Stimulated activated naive CD4-positive, alpha-beta T cell (primary cell): ENCODE data around the gene PADI2.

Experiments used
- DNase-seq, 6 experiments: peaks; one replicate each; lab custom pipeline; 2025; lab: John Stamatoyannopoulos, UW

Gene PADI2

DNA sequence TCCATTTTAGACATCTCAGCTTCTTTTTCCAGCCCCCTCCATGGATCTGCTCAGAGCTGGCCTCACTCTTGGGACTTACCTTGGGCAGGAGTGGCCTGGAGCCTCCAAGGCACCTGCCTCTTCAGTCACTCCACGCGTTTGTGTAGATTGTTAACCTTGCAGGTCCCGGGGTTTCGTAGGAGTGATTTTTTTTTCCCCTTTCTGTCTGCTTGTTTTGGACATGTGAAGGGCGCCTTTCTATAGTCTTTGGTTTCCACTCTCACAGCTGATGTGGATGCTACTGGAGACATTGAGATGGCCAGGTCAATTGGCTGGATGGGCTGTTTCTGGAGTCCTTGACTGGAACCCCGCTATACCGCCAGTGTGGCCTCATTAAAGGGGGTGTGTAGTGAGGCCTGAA lies 63.5 kb downstream of the PADI2 start:
- DNase-seq = no peak

DNA sequence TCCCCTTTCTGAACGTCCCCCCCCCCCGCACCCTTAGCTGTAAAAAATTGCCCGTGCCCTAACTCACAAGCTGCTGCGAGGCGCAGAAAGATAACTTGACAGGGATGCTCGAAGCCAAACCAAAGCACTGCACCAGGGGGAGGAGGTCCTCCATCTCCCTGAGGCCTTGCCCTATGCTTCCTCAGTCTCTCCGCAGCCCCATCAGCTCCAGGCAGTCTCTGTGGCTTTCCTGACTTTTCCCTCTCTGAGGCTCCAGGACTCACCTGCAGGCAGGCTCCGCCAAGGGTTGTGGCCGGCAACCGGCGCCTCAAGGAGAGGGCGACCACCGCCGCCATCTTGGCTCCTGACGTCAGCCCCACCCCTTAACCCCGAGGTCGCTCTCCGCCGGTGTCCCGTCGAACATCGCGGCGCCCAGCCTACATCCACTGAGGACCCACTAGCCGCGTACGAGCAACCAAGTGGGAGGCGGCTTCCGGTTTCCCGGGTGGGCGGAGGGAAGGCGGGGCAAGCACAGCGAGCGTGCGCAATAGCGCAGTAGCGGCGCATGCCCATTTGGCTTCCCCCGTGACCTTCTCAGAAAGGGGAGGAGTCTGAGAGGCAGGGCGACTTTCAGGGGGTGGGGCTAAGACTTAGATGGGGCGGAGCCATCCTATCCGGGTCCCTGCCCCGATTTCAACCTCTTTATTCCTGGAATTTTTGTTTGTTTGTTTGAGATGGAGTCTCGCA lies 65.4 kb downstream of the PADI2 start, which contains the start of gene SDHB:
Gene SDHB, minus strand, starts transcription at position 348 of the 726 bp plus-strand sequence. Its CDS starts 13 bp downstream, at position 335.
- DNase-seq = peak; percentile 97 to 99 (median 98)

DNA sequence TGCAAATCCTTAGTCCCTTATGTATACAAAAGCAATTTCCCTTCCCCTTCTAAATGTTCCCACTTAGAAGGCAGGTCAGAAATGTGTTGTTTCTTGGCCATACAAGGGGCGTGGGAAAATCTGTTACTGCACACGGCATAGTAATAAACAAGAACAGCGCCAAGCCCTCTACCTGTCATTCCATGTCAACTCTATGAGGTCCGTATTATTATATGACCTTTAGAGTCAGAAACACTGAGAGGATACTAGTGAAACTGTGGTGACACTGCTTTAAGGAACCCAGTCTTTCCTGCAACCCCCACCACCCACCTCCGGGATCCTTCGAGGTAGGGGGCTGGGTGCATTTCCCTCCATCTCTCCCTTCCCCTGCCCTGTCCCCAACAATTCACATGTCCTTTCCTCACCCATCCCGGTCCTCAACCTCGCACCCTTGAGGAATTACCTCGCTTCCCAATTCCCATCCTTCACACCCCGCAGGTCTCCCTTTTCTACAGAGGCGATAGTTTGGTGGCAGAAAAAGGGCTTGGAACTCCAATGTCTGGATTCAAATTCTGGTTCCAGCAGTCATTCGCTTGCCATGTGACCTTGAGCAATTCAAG lies 66.1 kb downstream of the PADI2 start:
- DNase-seq = no peak

DNA sequence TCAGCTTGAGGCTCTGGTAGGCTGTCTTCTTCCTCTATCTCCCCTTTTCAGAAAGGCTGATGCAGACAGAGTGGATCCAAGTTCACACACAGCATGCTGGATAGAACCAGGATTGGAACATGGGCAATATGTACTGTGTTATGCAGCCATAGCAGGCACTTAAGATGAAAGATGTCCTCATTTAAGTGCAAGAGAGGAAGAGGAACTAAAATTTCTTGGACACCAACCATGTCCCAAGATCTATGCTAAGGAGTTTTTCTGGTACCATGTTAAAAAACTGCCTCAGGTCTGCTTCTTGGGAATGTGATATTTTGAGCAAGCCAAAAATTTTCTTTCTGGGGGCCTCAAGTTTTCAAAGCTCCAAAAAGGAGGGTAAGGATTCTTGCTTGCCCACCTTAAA lies 66.6 kb downstream of the PADI2 start:
- DNase-seq = no peak

DNA sequence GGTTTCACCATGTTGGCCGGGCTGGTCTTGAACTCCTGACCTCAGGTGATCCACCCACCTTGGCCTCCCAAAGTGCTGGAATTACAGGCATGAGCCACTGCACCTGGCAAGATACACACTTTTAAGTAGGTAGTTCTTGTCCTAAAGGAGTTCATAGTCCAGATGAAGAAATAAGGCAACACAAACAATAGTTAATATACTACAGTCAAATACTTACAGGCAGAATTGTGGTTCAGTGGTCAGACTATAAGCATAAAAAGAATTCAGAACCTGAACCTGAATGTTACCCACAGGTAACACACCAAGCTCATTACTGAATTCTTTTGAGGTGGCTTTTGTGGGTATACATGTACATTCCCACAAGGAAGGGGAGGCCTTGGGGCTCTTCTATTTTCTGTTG lies 67.2 kb downstream of the PADI2 start:
- no peak for DNase-seq

DNA sequence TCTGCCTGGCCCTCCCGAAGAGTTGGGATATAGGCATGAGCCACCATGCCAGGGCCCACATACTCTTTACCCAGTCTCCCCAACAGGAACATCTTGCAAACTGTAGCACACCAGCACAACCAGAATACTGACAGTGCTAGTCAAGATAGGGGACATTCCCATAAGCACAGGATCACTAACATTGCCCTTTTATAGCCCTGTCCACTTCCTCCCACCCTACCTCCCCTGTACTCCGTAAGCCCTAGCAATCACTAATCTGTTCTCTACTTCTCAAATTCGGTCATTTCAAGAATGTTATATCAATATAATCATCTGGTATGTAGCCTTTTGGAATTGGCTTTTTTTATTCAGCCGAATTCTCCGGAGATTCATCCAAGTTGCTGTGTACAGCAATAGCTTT lies 71.3 kb downstream of the PADI2 start:
- DNase-seq = no peak

DNA sequence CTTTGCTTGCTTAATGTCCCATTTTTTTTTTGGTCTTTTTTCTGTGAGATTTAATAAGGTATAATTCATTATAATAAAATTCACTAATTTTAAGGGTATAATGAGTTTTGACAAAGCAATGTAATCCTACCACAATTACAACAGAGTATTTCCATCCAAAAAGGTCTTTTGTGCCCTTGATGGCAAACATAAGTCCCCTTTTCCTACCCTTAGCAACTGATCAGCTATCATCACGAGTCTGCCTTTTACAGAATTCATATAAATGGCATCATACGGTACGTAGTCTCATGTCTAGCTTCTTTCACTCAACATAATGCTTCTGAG lies 73.0 kb downstream of the PADI2 start:
- no peak for DNase-seq

DNA sequence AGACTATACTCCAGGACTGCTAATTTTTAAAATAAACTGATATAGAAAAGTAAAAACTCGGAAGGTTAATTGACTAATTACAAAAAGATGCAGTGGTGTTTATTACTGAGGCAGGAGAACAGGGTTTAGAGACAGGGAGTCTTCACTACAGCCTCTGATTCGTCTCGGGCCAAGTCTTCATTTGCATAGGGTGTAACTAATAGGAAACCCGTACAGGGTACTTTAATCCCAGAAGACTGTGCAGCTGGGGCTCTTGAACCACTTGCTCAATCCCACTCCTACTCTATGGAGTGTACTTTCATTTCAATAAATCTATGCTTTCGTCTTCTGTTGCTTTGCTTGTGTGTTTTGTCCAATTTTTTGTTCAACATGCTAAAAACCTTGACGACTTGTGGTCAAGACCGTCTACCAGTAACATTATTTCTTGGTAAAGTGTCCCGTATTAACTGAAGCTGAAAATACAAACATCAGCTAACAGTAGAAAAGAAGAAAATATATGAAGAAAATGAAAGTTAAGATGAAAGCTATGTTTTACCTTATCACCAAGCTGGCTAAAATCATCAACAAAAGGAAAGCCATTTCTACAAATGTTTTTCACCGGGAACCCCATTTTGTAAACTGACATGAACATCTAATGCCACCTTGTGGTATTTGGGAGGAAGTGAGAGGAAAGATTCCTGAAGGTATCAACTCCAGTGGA lies 73.5 kb downstream of the PADI2 start:
- peak in 2 of 6 experiments; percentile 20 to 32 for DNase-seq

DNA sequence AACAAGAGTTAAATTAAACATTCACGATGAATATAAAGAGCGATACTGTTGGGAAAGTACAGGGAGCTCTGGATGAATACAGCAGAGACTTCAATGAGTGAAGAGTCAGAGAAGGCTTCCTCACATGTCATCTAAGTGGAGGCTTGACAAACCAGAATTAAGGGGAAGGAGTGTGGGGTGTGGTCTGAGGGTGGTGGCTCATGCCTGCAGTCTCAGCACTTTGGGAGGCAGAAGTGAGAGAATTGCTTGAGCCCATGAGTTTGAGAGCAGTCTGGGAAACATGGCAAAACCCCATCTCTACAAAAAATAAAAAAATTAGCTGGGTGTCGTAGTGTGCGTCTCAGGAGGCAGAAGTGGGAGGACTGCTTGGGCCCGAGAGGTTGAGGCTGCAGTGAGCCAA lies 74.1 kb downstream of the PADI2 start:
- DNase-seq = no peak

DNA sequence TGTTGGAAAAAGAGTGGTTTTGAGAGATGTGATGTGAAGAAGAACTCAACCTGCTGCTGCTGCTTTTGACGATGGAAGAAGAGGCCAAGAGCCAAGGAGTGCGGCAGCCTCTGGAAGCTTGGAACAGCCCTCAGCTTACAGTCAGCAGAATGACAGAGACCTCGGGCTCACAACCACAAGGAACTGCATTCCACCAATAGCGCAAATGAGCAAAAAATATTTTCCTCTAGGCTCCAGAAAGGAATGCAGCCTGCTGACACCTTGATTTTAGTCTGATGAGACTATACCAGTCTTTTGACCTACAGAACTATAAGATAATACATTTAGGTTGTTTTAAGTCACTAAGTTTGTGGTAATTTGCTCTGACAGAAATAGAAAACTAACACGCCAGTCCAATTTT lies 75.6 kb downstream of the PADI2 start:
- DNase-seq = no peak

DNA sequence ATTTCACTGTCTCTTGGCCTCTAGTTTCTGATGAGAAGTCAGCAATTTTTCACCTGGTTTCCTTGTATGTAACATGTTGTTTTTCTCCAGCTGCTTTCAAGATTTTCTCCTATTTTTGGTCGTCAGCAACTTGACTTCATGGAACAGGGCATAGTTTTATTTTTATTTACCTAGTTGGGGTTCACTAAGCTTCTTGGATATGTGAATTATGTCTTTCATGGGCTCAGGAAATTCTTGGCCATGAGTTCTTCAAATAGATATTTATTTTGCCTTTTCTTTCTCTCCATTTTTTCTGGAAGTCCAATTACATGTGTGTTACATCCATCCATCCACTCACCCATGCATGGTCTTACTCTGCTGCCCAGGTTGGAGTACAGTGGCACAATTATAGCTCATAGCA lies 79.1 kb downstream of the PADI2 start:
- DNase-seq = no peak

DNA sequence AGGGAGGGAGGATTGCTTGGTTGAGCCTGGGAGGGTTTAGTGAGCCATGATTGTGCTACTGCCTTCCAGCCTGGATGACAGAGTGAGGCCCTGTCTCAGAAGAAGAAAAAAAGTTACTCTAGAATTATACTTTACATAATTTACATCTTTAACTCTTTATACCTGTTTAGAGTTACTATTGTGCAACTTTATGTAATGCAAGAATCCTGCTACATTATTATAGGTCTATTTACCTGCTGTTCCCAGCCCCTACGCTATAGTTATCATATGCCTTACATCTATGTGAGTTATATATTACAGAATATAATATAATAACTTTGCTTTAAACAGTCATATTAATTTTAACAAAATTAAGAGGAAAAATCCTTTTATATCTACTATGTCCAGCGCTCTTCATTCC lies 79.7 kb downstream of the PADI2 start:
- DNase-seq = no peak

DNA sequence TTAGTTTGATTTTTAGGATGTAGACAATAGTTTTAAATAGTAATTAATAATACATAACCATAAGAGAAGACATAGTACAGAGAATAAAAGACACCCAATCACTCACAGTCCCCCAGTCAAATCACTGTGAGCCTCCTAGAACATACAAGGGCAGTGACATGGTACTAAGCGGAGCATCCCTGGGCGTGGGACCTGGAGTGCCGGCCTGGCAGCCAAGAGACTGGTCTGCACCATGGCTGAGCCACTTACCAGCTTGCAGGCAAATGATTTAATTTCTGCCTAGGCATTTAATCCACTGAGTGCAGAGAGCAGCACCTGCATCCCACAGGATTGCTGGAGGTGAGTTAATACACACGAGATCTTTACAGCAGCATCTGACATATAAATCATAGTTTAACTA lies 85.8 kb downstream of the PADI2 start:
- no peak for DNase-seq

DNA sequence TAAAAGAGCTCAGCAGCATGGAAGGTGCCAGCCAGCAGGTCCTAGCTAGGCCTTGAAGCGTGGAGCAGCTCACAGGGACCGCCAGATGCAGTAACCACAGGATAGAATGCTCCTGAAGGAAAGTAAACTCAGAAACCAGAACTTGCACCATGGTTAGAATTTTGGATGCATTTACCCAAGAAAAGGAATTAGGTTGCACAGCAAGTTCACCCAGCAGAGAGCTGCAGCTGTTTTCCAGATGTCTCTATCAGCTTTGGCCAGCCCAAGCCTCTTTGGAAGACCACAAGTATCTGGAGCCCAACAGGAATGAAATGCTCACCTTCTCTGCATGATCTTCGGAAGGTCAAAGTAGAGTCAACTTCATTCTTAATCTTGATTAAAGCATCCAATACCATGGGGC lies 86.5 kb downstream of the PADI2 start:
- DNase-seq = no peak

DNA sequence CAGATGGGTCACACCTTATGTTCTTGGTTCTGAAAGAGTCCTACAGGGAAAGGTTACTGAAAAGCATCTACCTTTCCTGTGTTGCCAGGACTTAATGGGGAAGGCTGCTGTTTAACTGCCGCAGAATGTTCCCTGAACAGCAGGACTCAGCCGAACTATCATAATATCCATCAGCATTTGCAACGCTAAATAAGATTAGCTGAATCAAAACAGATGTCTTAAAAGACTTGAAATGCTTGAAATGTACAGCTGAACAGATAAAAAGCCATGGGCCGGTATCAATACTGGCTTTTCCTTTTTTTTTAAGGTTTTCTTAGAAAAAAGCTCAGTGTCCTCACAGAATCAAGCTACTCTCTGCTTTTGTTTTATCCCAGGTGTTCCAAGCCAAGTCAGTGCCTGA lies 87.8 kb downstream of the PADI2 start:
- no peak for DNase-seq

DNA sequence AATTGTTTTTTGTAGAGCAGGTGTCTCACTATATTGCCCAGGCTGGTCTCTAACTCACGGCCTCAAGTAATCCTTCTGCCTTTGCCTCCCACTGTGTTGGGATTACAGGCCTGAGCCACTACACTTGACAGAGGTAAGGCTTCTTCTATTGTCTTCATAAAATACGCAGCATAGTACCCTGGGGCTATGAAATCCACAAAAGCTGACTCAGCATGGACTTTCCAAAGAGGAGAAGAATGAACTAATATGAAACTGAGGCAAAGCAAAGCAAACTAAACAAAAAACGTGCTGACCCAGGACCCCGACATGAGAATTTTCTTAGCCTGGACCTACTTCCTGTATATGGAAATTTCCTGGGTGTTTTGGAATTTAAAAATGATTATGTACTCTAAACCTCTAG lies 89.0 kb downstream of the PADI2 start:
- DNase-seq = no peak

DNA sequence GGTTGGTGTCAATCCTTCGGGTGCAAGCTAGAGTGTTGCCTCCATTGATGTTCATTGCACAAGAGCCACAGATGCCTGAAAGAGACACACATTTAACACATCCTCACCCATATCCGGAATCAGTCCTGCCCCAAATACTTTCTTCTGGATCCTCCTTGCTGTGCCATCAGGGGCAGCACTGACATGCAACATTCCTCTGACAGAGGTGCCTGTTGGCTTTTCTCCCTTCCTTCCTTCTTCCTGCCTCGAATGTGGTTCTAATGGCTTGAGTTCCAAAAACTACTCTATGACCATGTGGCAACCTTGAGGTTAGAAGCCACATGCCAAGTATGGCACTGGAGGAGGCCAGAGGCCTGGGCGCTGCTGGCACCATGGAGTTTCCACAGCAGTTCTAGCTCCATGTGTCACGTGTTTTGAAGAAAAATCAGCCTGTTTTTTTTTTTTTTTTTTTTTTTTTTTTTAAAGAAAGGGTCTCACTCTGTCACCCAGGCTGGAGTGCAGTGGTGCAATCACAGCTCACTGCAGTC lies 90.5 kb downstream of the PADI2 start:
- DNase-seq = no peak

DNA sequence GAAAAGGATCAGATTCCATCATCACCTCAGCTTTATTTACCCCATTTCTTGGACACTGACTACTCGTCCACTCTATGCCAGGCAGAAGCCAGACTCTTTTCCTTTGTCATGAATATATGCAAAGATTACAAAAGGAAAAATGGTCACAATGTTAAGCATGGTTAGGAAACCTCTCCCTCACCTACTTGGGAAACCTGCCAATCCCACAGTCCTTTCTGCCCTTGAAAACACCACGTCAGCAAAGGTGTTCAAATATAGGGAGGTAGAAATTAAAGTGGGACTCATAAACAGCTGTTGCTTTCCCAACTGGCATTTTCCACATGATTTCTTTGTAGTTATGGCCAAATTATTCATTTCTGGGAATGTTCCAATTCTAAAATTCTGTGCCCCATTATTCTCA lies 91.4 kb downstream of the PADI2 start:
- DNase-seq = no peak

DNA sequence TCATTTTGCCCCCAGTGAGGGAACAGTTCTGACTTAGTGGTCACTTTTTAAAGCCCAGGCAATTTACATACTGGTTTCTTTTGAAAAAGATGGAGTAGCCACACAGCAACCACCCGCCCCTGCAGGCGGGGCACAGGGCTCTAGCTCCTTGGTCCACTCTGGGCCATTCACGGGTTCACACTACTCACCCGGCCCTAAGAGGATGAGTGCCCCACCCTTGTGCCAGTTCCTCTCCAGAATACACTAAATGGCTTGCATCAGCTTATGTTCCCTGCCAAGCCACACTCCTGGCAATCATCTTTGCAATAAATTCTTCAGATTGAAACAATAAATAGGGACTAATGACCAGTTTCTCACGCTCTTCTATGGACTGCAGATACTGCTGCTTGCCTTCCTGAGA lies 91.8 kb downstream of the PADI2 start:
- DNase-seq = no peak

DNA sequence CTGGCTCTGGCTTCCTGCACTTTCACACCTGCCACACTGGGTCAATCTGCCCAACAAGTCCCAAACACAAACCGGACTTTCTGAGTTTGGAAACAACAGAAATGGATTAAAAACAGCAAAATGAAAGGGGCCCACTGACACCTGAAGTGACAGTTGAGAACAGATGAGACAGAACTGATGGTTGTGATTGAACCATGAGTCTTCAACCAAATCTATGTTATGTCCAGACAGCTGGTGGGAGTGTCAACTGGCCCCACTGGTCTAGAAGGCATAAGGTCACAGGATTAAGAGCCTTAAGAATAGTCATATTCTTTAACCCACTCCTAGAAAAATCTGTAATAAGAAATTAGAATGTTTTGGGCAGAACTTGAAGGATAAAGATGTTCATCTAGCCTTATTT lies 94.5 kb downstream of the PADI2 start:
- no peak for DNase-seq

DNA sequence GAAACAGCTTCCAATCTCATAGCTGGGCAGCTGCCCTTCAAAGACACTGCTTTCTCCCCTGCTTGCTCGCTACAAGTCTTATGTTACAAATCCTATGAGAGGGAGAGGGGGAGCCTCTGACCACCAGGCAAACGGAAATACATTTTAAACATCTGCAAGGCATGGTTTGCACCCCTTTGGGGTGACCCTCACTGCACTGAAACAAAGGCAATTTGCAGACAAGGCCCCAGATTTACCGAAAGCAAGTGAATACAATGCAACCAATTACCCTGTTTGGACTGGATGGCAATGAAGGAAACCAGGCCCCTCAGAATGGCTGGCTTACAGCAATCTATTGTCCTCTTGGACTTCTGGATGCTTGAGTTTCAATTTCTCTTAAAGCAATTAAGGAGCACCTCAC lies 95.7 kb downstream of the PADI2 start:
- DNase-seq = no peak

DNA sequence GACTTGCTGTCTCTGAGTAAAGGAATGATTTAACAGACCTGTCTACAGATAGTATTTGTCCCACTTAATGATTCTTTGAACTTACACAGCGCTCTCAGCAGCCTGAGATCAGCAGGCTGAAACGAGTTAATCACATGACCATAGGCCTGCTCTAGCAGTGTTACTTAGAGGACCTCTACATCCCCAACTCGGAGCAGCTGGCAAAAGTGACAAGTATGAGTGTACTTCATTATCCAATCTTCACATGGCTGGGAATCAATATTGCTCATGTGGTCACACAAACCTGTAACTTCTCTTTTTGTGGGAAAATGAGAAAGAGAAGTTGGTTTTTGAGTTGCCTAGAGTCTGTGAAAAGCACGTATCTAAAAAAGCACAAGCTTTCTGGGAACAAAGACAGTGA lies 96.1 kb downstream of the PADI2 start:
- no peak for DNase-seq

DNA sequence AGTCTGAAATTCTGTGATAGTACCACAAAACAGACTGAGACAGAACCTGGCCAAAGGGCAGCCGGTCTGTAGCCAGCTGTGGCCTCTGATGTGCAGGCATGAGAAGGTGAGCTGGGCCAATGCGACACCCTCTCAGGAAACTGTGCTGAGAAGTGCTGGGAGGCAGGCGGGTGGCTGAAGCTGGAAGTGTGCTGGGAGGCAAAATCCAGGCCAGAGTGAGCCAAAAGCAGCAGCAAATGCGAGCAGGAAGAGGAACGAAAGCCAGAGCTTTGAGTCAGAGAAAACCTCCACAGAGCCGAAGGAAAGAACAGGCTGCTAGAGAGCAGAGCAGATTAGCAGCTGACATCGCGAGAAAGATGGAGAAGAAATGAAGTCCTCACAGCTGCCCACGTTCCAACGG lies 97.4 kb downstream of the PADI2 start:
- no peak for DNase-seq
